Caco-2 (cell line): Measurements from ENCODE around the gene DLGAP3. TPM values are rescaled to one million over a fixed set of nuclear protein-coding genes. Genes with fewer than 3 reads are reported as not detected.

Source experiments
- BruUV-seq: library from RNA; stranded (reverse); fragments of 400-500 nt; replicated peaks from 2 replicates; lab custom pipeline; 2021; lab: Mats Ljungman, UMichigan
- CTCF ChIA-PET: fragments of 300-600 bp; sonication (Branson Sonifier 250); formaldehyde crosslinking; loops from one replicate; lab custom pipeline; 2022; ENCODE audit warnings: antibody characterized with exemption; lab: Charles Lee
- POLR2A ChIA-PET: fragments of 300-600 bp; sonication (Branson Sonifier 250); formaldehyde crosslinking; loops from one replicate; lab custom pipeline; 2022; ENCODE audit warnings: antibody characterized with exemption; lab: Charles Lee
- DNase-seq, 2 experiments: peaks; one replicate each; pipeline versions ENCODE4 v3.0.0 to v3.0.0-alpha.2; 2020 to 2022
- H3K27me3 ChIP-seq: replicated peaks from 2 replicates; pipeline ENCODE4 v1.6.0; 2011; ENCODE audit warnings: low read length; ENCODE audit not compliant: control insufficient read depth, insufficient read depth
- H3K36me3 ChIP-seq: 2 replicates; pipeline ENCODE4 v1.5.1; 2011; ENCODE audit warnings: low read length; ENCODE audit not compliant: control insufficient read depth, insufficient read depth
- H3K4me1 ChIP-seq: fragments of 250-450 bp; sonication (Bioruptor Pico); 2 replicates; pipeline ENCODE4 v1.5.1; 2020; ENCODE audit warnings: mild to moderate bottlenecking
- H3K4me3 ChIP-seq: 2 replicates; pipeline ENCODE4 v1.5.1; 2011; ENCODE audit warnings: low read depth, mild to moderate bottlenecking, control low read depth, low read length
- H3K9me3 ChIP-seq: fragments of 250-450 bp; sonication (Bioruptor Pico); 2 replicates; pipeline ENCODE4 v1.5.1; 2020; ENCODE audit warnings: mild to moderate bottlenecking, moderate library complexity
- H3K27ac Mint-ChIP-seq: one replicate; pipeline ENCODE4 v1.8.0; 2022; ENCODE audit warnings: mixed read lengths; ENCODE audit not compliant: unreplicated experiment
- H3K27me3 Mint-ChIP-seq: one replicate; pipeline ENCODE4 v1.8.0; 2022; ENCODE audit warnings: mixed read lengths; ENCODE audit not compliant: insufficient read depth, unreplicated experiment
- H3K36me3 Mint-ChIP-seq: one replicate; pipeline ENCODE4 v1.8.0; 2022; ENCODE audit warnings: mild to moderate bottlenecking, mixed read lengths; ENCODE audit not compliant: insufficient read depth, unreplicated experiment
- H3K4me1 Mint-ChIP-seq: one replicate; pipeline ENCODE4 v1.8.0; 2022; ENCODE audit warnings: low read depth, mixed read lengths; ENCODE audit not compliant: unreplicated experiment
- H3K4me3 Mint-ChIP-seq: one replicate; pipeline ENCODE4 v1.8.0; 2022; ENCODE audit warnings: mild to moderate bottlenecking, moderate library complexity, mixed read lengths; ENCODE audit not compliant: unreplicated experiment
- H3K9me3 Mint-ChIP-seq: one replicate; pipeline ENCODE4 v1.8.0; 2022; ENCODE audit warnings: mixed read lengths; ENCODE audit not compliant: unreplicated experiment
- CTCF ChIP-seq, 2 experiments: fragments of 200-600 bp in 1 of 2; IDR thresholded peaks; 1 replicate in 1 of 2; 2 replicates in 1 of 2; pipeline versions ENCODE4 v1.5.1 to v1.8.0; 2011 to 2022; ENCODE audit warnings: antibody characterized with exemption in 1 of 2, control low read depth in 1 of 2, inconsistent platforms in 1 of 2, low read depth in 1 of 2, low read length in 1 of 2, mild to moderate bottlenecking in 1 of 2, moderate library complexity in 1 of 2; ENCODE audit not compliant: insufficient read depth in 1 of 2, severe bottlenecking in 1 of 2, unreplicated experiment in 1 of 2
- intact Hi-C: fragments of 100-400 bp; cut with micrococcal nuclease; formaldehyde crosslinking; loops from one replicate; pipeline ENCODE4 v1.10.0; 2022; ENCODE audit not compliant: unreplicated experiment
- total RNA-seq: library from RNA; stranded (reverse); gene quantifications from 2 replicates; pipeline ENCODE4 v1.2.3, GENCODE V29; 2022

The DLGAP3 gene
- total RNA-seq, 1 experiment from 2014 or later = 0.16 TPM

DNA sequence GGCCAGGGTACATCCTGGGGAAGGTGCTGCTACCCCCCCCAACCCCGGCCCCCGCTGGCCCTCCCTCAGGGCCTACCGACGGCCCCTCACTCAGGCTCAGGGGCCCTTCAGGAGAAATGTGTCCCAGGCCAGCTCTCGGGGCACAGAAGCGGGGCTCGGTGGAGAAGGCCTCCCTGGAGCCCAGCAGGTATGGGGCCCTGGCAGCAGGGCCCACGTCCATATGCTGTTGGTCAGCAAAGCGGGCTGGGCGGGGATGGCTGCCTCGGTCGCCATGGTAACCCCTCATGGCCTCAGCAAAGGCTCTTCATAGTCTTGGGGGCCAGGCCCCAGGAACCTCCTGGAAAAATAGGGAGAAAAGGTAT lies 24.4 kb downstream of the DLGAP3 start:
- Histone ChIP-seq H3K4me1 (no peaks in the 10 kb centered on the region), H3K9me3 (no peaks in the 10 kb centered on the region), H3K27me3 (no peaks in the 10 kb centered on the region), H3K36me3 (no peaks in the 10 kb centered on the region), H3K4me3 (no peak overlapping the region)
- no peak for DNase-seq
- Mint-ChIP-seq H3K4me1 (no peaks in the 10 kb centered on the region), H3K4me3 (no peak overlapping the region), H3K36me3 (no peaks in the 10 kb centered on the region), H3K27me3 (peaks cover 20% of the 10 kb centered on the region), H3K27ac (no peak overlapping the region), H3K9me3 (no peaks in the 10 kb centered on the region)
- intact Hi-C loops = no loop called here
- BruUV-seq = no TSS peak
- no peak for TF ChIP-seq CTCF (IDR thresholded peaks at IDR 0.05; ENCODE audit: insufficient read depth in 1 of 2, low read depth in 1 of 2, low read length in 1 of 2, severe bottlenecking in 1 of 2, unreplicated experiment in 1 of 2)
- ChIA-PET CTCF (no interaction called here), POLR2A (no interaction called here)

- intact Hi-C loops = no loop called here
- no peaks in the 10 kb centered on the region for H3K27me3 ChIP-seq
Observed at GRCh38 chr1:34904236-34905097, 25.0 kb downstream of the DLGAP3 start.

DNA sequence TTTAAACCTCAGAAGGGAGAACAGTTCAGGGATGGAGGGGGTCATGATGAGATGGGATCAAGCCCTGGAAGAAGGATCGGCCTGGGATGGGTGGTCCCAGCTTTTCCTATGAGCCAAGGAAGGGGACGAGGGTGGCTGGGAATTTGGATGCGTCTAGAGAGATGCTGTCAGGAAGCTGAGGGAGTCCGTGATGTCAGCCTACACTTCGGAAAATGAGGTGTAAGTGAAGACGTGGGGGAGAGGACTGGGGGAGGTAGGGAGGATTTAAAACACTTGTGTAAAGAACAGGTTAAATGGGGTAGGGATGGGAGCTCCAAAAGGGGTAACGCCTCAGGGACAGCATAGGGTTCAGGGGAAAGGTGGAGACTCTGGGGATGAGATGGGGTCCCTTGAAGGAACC lies 27.5 kb downstream of the DLGAP3 start:
- no peak overlapping the region for H3K27ac Mint-ChIP-seq
- no peak overlapping the region for H3K4me3 ChIP-seq
- CTCF ChIA-PET = no interaction called here
- H3K27me3 ChIP-seq = no peaks in the 10 kb centered on the region
- H3K36me3 Mint-ChIP-seq = no peaks in the 10 kb centered on the region
- no peak for DNase-seq
- no peaks in the 10 kb centered on the region for H3K4me1 Mint-ChIP-seq
- H3K9me3 Mint-ChIP-seq = no peaks in the 10 kb centered on the region
- no peak for TF ChIP-seq CTCF (IDR thresholded peaks at IDR 0.05; ENCODE audit: insufficient read depth in 1 of 2, low read depth in 1 of 2, low read length in 1 of 2, severe bottlenecking in 1 of 2, unreplicated experiment in 1 of 2)
- no peaks in the 10 kb centered on the region for H3K9me3 ChIP-seq
- POLR2A ChIA-PET = no interaction called here
- no peak overlapping the region for H3K4me3 Mint-ChIP-seq
- H3K4me1 ChIP-seq = no peaks in the 10 kb centered on the region
- BruUV-seq = no TSS peak
- intact Hi-C loops = no loop called here
- H3K27me3 Mint-ChIP-seq = peaks cover 29% of the 10 kb centered on the region
- no peaks in the 10 kb centered on the region for H3K36me3 ChIP-seq

More at GRCh38 chr1:34904236-34905097, 25.0 kb downstream of the DLGAP3 start:
- no peaks in the 10 kb centered on the region for H3K9me3 ChIP-seq
- TF ChIP-seq CTCF (IDR thresholded peaks at IDR 0.05; ENCODE audit: insufficient read depth in 1 of 2, low read depth in 1 of 2, low read length in 1 of 2, severe bottlenecking in 1 of 2, unreplicated experiment in 1 of 2) = no peak
- H3K4me1 ChIP-seq = no peaks in the 10 kb centered on the region
- no peak overlapping the region for H3K27ac Mint-ChIP-seq
- DNase-seq = no peak
- no peak overlapping the region for H3K4me3 ChIP-seq
- H3K9me3 Mint-ChIP-seq = no peaks in the 10 kb centered on the region
- no peaks in the 10 kb centered on the region for H3K36me3 Mint-ChIP-seq
- no peak overlapping the region for H3K4me3 Mint-ChIP-seq
- BruUV-seq = no TSS peak
- CTCF ChIA-PET = no interaction called here
- no peaks in the 10 kb centered on the region for H3K4me1 Mint-ChIP-seq
- no peaks in the 10 kb centered on the region for H3K36me3 ChIP-seq
- POLR2A ChIA-PET = no interaction called here
- peaks cover 20% of the 10 kb centered on the region for H3K27me3 Mint-ChIP-seq
